Mesodermal cell (in vitro differentiated cells): ENCODE results near the gene VWCE.

ENCODE experiments used
- H3K27ac ChIP-seq: 2 replicates; pipeline ENCODE4 v1.7.0; 2013; ENCODE audit warnings: mild to moderate bottlenecking, low read depth, low read length, moderate library complexity; ENCODE audit not compliant: severe bottlenecking
- H3K36me3 ChIP-seq: 2 replicates; pipeline ENCODE4 v1.7.1; 2013; ENCODE audit warnings: mild to moderate bottlenecking, low read length, moderate library complexity; ENCODE audit not compliant: control insufficient read depth, insufficient read depth
- H3K4me1 ChIP-seq: one replicate; pipeline ENCODE4 v1.7.1; 2013; ENCODE audit warnings: mild to moderate bottlenecking, low read length; ENCODE audit not compliant: insufficient read depth, control insufficient read depth, poor library complexity, severe bottlenecking
- H3K4me3 ChIP-seq: 2 replicates; pipeline ENCODE4 v1.7.0; 2013; ENCODE audit warnings: low read length, control low read depth, mild to moderate bottlenecking; ENCODE audit not compliant: insufficient read depth, poor library complexity, severe bottlenecking; ENCODE audit errors: extremely low read depth
- H3K9me3 ChIP-seq: 2 replicates; pipeline ENCODE4 v1.7.1; 2013; ENCODE audit warnings: mild to moderate bottlenecking, low read length, moderate library complexity; ENCODE audit not compliant: control insufficient read depth
- WGBS, 2 experiments: methylation state at CpG; one replicate each; pipeline ENCODE4 v1.1.5; 2013; ENCODE audit warnings: missing lambda C conversion rate in 2 of 2; ENCODE audit not compliant: insufficient coverage in 2 of 2; 5-methylcytosine and 5-hydroxymethylcytosine counted together

VWCE gene

DNA sequence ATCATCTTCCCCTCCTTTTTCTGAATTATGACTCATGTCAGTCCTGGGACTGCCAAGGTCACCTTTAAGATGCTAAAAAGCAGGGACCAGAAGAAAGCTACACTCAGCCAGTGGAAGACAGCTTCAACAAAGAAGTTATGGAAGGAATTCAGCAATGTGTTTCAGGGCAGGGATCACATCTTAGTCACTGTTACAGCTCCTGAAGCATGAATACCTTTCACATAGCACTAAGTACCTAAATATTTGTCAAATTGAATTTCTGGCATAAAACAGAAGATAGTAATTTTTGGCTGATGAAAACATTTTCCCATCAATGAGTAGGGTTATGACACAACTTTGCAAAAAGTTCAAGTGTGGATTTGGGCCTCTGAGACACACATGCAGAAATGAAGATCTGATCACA lies 32.6 kb upstream of the VWCE start:
- Histone ChIP-seq H3K27ac (no peak overlapping the region), H3K4me3 (no peak overlapping the region), H3K9me3 (no peaks in the 10 kb centered on the region), H3K4me1 (peaks cover 11% of the 10 kb centered on the region), H3K36me3 (peaks cover 92% of the 10 kb centered on the region)

DNA sequence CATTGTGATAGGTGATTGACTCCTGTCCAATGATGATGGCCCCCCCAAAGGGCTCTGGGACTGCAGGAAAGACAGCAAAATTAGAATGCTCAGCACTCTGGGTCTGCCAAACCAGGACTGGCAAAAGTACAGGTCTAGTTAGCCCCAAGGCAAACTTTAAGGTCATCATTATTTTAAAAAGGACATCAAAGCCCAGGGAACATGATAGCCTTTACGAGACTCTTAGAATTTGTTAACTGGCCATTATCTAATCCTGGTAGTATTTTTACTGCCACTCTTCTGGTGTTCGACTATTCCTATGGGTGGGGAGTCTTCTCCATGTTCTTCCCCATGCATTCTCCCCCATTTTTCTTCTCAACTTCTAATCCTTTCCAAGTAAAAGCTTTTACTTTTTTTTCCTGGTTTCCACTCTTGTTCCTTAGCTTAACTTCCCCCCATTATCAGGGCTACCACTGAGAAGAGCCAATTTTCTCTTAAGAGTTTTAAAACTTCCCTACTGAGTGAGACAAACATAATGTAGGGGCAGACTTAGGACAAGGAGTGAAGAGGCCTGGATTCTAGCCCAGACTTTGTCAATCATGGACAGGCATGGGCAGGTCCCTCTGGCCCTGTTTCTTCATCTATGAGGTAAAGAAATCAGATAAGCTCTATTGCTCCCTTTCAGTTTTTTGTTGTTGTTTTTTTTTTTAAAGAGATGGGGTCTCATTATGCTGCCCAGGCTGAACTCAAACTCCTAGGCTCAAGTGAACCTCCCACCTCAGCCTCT lies 30.7 kb upstream of the VWCE start:
- H3K4me1 ChIP-seq, result peaks cover under 1% of the 10 kb centered on the region
- H3K36me3 ChIP-seq, result peaks cover 100% of the 10 kb centered on the region
- 100% methylated on average over 1 of the region's 2 CpGs; no CpG with 5 or more reads in 1 of the 2 experiments for WGBS, 2 experiments
- no peak overlapping the region for H3K27ac ChIP-seq
- no peak overlapping the region for H3K4me3 ChIP-seq
- no peaks in the 10 kb centered on the region for H3K9me3 ChIP-seq

DNA sequence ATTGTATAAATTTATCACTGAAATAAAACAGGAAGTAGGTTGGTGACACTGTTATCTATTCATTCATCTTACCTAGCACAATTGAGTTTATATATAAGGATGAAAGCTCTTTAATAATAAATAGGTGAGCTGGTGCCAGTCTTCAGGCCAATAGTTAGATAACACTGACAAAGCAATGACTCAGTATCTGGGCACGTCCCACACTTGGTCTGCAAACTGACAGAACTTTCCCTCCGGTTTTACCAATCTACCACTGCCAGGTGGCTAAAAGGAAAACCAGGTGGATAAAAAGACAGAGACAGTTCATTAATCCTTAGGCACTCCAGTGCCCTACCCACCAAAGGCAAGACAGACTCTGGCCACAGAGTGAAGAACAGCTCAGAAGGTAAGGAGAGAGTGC lies 20.1 kb upstream of the VWCE start:
- Histone ChIP-seq H3K9me3 (no peaks in the 10 kb centered on the region), H3K4me3 (no peak overlapping the region), H3K27ac (no peak overlapping the region), H3K4me1 (no peaks in the 10 kb centered on the region), H3K36me3 (peaks cover 95% of the 10 kb centered on the region)
- 100% methylated on average over 1 to 2 of the region's 2 CpGs for WGBS, 2 experiments

- WGBS, 2 experiments, result 93 to 100% methylated on average over 4 to 8 of the region's 8 CpGs
- Histone ChIP-seq H3K9me3 (no peaks in the 10 kb centered on the region), H3K36me3 (peaks cover 100% of the 10 kb centered on the region)
Observed at GRCh38 chr11:61310749-61311148, 15.6 kb upstream of the VWCE start.

GRCh38 chr11:61309739-61310138 lies 14.6 kb upstream of the VWCE start:
- 96 to 100% methylated on average over 6 to 7 of the region's 7 CpGs for WGBS, 2 experiments
- Histone ChIP-seq H3K9me3 (no peaks in the 10 kb centered on the region), H3K36me3 (peaks cover 100% of the 10 kb centered on the region), H3K27ac (no peak overlapping the region), H3K4me3 (no peak overlapping the region), H3K4me1 (no peaks in the 10 kb centered on the region)

More at GRCh38 chr11:61310749-61311148, 15.6 kb upstream of the VWCE start:
- Histone ChIP-seq H3K27ac (no peak overlapping the region), H3K4me1 (no peaks in the 10 kb centered on the region), H3K4me3 (no peak overlapping the region)

- Histone ChIP-seq H3K4me1 (no peaks in the 10 kb centered on the region), H3K36me3 (peaks cover 99% of the 10 kb centered on the region), H3K4me3 (no peak overlapping the region), H3K27ac (no peak overlapping the region), H3K9me3 (no peaks in the 10 kb centered on the region)
- 84 to 95% methylated on average over 2 of the region's 4 CpGs for WGBS, 2 experiments
Observed at GRCh38 chr11:61309141-61309540, 14.0 kb upstream of the VWCE start.

GRCh38 chr11:61307354-61307753 lies 12.2 kb upstream of the VWCE start:
- H3K4me1 ChIP-seq, result no peaks in the 10 kb centered on the region
- 89 to 100% methylated on average over 1 of the region's 1 CpG for WGBS, 2 experiments
- H3K9me3 ChIP-seq, result no peaks in the 10 kb centered on the region
- no peak overlapping the region for H3K27ac ChIP-seq
- H3K4me3 ChIP-seq, result no peak overlapping the region
- H3K36me3 ChIP-seq, result peaks cover 99% of the 10 kb centered on the region

DNA sequence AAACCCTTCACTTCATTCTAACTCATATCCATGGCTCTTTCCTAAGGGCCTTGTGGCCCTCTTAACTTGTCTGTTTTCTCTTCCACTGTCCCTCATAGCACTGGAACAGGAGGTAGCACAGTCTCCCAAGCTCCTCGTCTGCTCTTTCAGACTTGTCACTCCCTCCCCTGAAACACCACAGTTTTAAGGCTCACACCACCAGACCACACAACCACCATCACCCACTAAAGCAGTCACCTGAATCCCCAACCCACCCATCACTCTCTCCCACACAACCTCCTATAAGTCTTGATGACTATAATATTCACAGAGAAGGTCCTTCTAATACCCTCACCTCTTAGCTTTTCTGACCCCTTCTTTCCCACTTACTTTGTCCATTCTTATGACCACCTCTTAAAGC lies 11.1 kb upstream of the VWCE start:
- WGBS, 2 experiments, result 90 to 92% methylated on average over 1 of the region's 1 CpG
- Histone ChIP-seq H3K4me3 (no peak overlapping the region), H3K36me3 (peaks cover 99% of the 10 kb centered on the region), H3K4me1 (no peaks in the 10 kb centered on the region), H3K27ac (no peak overlapping the region), H3K9me3 (no peaks in the 10 kb centered on the region)

GRCh38 chr11:61305417-61305816 lies 10.3 kb upstream of the VWCE start:
- no peaks in the 10 kb centered on the region for H3K9me3 ChIP-seq
- peaks cover 99% of the 10 kb centered on the region for H3K36me3 ChIP-seq
- 95 to 100% methylated on average over 4 to 7 of the region's 7 CpGs for WGBS, 2 experiments
- H3K4me3 ChIP-seq, result no peak overlapping the region
- H3K4me1 ChIP-seq, result no peaks in the 10 kb centered on the region
- no peak overlapping the region for H3K27ac ChIP-seq

GRCh38 chr11:61303725-61304124 lies 8.6 kb upstream of the VWCE start:
- 97 to 100% methylated on average over 4 of the region's 9 CpGs for WGBS, 2 experiments

GRCh38 chr11:61302550-61302949 lies 7.4 kb upstream of the VWCE start:
- whole genome bisulfite sequencing, 2 experiments, result 95 to 96% methylated on average over 11 to 13 of the region's 13 CpGs
- Histone ChIP-seq H3K4me3 (no peak overlapping the region), H3K9me3 (no peaks in the 10 kb centered on the region), H3K27ac (no peak overlapping the region), H3K4me1 (peaks cover 8% of the 10 kb centered on the region), H3K36me3 (peaks cover 93% of the 10 kb centered on the region)

More at GRCh38 chr11:61303725-61304124, 8.6 kb upstream of the VWCE start:
- Histone ChIP-seq H3K9me3 (no peaks in the 10 kb centered on the region), H3K4me3 (no peak overlapping the region), H3K4me1 (no peaks in the 10 kb centered on the region), H3K27ac (no peak overlapping the region), H3K36me3 (peaks cover 97% of the 10 kb centered on the region)
